HepG2 (cell line): ENCODE results near the gene IL1RAP. TPM values are rescaled to one million over a fixed set of nuclear protein-coding genes. Genes with fewer than 3 reads are reported as not detected.

ENCODE experiments used
- ETV6 ChIP-seq: sonication (generic); formaldehyde crosslinking; conservative IDR thresholded peaks from 2 replicates; pipeline ENCODE4 v1.4.0; 2020; ENCODE audit warnings: missing genetic modification reagents
- GLI4 ChIP-seq: sonication (generic); formaldehyde crosslinking; IDR thresholded peaks from 2 replicates; pipeline ENCODE4 v1.5.1; 2020; ENCODE audit warnings: missing genetic modification reagents, mild to moderate bottlenecking, moderate library complexity, borderline replicate concordance
- IRF2 ChIP-seq: IDR thresholded peaks from 2 replicates; pipeline ENCODE4 v1.6.1; 2018; ENCODE audit warnings: missing genetic modification reagents, missing compliant biosample characterization
- ZFP36L1 ChIP-seq: sonication (generic); formaldehyde crosslinking; IDR thresholded peaks from 2 replicates; pipeline ENCODE4 v1.8.0; 2022; ENCODE audit warnings: mild to moderate bottlenecking, missing genetic modification reagents, moderate library complexity
- ZGPAT ChIP-seq: IDR thresholded peaks from 2 replicates; pipeline ENCODE4 v1.6.1; 2016; ENCODE audit warnings: mild to moderate bottlenecking
- ZKSCAN1 ChIP-seq: fragments of 150-350 bp; IDR thresholded peaks from 2 replicates; pipeline ENCODE4 v1.6.1; 2014; ENCODE audit warnings: low read length
- ZNF143 ChIP-seq: sonication (generic); formaldehyde crosslinking; IDR thresholded peaks from 2 replicates; pipeline ENCODE4 v1.4.0; 2020; ENCODE audit warnings: missing genetic modification reagents
- ZNF18 ChIP-seq: sonication (generic); formaldehyde crosslinking; IDR thresholded peaks from 2 replicates; pipeline ENCODE4 v1.8.0; 2022; ENCODE audit warnings: mild to moderate bottlenecking, missing genetic modification reagents; ENCODE audit not compliant: insufficient replicate concordance
- ZNF253 ChIP-seq: sonication (generic); formaldehyde crosslinking; IDR thresholded peaks from 2 replicates; pipeline ENCODE4 v1.8.0; 2022; ENCODE audit warnings: mild to moderate bottlenecking, missing genetic modification reagents, borderline replicate concordance
- ZNF609 ChIP-seq: sonication (generic); formaldehyde crosslinking; IDR thresholded peaks from 2 replicates; pipeline ENCODE4 v1.4.0; 2020; ENCODE audit warnings: mild to moderate bottlenecking, missing genetic modification reagents, borderline replicate concordance
- ZSCAN12 ChIP-seq: sonication (generic); formaldehyde crosslinking; IDR thresholded peaks from 2 replicates; pipeline ENCODE4 v1.9.0; 2021; ENCODE audit warnings: mild to moderate bottlenecking, missing genetic modification reagents
- polyA plus RNA-seq, 8 experiments: library from polyadenylated mRNA; depleted of rRNA in 3 of 8; stranded (reverse) in 7 of 8; unstranded in 1 of 8; fragments of >200 nt; fragmentation: Illumina TruSeq in 4 of 8; extraction: Trizol in 4 of 8; gene quantifications; 2 replicates each; pipeline versions ENCODE4 v1.2.1 to v1.2.3, GENCODE V29; 2011 to 2016; ENCODE audit warnings: low read depth in 4 of 8, missing spikeins in 1 of 8, mixed read lengths in 1 of 8; ENCODE audit not compliant: insufficient read depth in 1 of 8
- total RNA-seq, 5 experiments: library from RNA; depleted of rRNA; stranded (reverse); fragments of >200 nt; fragmentation: Illumina TruSeq; extraction: Trizol; gene quantifications; 2 replicates each; pipeline ENCODE4 v1.2.3, GENCODE V29; 2016; ENCODE audit warnings: low read depth in 1 of 5
- TF ChIP-seq, protein P1 (sequence below): IDR thresholded peaks from 2 replicates; pipeline ENCODE4 v1.4.0; 2020; ENCODE audit warnings: mild to moderate bottlenecking, missing genetic modification reagents
- TF ChIP-seq, protein P2 (sequence below): conservative IDR thresholded peaks from 2 replicates; pipeline ENCODE4 v1.6.1; 2018; ENCODE audit warnings: missing genetic modification reagents

IL1RAP gene
- total and polyA plus RNA-seq, 2 of the 13 experiments (the other 11 are each of a cell fraction or from before 2014, with no cell fraction given): 18.3 to 54.9 TPM

DNA sequence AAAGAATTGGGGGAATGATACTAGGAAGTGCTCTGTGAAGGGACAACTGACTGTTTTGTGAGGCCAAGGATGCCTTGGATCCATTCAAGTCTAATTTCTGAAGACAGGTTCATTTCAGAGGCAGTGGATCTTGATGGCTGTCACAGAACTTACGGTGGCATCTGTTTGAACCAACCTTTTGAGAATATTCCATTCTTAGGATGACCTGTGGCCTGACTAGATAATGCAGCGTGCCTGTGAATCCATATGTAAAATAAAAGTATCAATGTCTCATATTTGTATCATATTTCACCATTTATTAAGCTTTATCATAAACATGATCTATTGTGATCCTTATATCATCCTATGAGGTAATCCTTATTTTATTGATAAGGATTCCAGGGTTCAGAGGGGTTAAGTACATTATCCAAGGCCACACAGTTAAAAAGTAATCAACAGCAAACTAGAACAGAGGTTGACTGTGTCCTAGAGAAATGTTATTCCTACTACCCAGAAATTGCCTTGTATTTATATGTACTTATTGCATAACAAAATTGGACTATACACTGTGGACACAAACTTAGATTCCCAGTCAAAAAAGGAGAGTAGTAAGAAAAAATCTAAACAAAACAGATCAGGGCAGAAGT is 34.3 kb downstream of the IL1RAP start (continued):
- TF ChIP-seq ZNF18: no peak
- no peak for TF ChIP-seq ZSCAN12
- peak; percentile 38; the same call in 1 of the 2 replicates for TF ChIP-seq ZKSCAN1
- TF ChIP-seq ETV6: no peak
- peak; percentile 81; the same call in 1 of the 2 replicates for TF ChIP-seq IRF2 (CRISPR knock-in tag)
- no peak for TF ChIP-seq ZFP36L1 (CRISPR knock-in tag)
- TF ChIP-seq, protein P1, sequence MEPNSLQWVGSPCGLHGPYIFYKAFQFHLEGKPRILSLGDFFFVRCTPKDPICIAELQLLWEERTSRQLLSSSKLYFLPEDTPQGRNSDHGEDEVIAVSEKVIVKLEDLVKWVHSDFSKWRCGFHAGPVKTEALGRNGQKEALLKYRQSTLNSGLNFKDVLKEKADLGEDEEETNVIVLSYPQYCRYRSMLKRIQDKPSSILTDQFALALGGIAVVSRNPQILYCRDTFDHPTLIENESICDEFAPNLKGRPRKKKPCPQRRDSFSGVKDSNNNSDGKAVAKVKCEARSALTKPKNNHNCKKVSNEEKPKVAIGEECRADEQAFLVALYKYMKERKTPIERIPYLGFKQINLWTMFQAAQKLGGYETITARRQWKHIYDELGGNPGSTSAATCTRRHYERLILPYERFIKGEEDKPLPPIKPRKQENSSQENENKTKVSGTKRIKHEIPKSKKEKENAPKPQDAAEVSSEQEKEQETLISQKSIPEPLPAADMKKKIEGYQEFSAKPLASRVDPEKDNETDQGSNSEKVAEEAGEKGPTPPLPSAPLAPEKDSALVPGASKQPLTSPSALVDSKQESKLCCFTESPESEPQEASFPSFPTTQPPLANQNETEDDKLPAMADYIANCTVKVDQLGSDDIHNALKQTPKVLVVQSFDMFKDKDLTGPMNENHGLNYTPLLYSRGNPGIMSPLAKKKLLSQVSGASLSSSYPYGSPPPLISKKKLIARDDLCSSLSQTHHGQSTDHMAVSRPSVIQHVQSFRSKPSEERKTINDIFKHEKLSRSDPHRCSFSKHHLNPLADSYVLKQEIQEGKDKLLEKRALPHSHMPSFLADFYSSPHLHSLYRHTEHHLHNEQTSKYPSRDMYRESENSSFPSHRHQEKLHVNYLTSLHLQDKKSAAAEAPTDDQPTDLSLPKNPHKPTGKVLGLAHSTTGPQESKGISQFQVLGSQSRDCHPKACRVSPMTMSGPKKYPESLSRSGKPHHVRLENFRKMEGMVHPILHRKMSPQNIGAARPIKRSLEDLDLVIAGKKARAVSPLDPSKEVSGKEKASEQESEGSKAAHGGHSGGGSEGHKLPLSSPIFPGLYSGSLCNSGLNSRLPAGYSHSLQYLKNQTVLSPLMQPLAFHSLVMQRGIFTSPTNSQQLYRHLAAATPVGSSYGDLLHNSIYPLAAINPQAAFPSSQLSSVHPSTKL (CRISPR knock-in tag): peak; percentile 98
- TF ChIP-seq ZNF609: peak; percentile 81
- TF ChIP-seq, protein P2, sequence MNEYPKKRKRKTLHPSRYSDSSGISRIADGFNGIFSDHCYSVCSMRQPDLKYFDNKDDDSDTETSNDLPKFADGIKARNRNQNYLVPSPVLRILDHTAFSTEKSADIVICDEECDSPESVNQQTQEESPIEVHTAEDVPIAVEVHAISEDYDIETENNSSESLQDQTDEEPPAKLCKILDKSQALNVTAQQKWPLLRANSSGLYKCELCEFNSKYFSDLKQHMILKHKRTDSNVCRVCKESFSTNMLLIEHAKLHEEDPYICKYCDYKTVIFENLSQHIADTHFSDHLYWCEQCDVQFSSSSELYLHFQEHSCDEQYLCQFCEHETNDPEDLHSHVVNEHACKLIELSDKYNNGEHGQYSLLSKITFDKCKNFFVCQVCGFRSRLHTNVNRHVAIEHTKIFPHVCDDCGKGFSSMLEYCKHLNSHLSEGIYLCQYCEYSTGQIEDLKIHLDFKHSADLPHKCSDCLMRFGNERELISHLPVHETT (CRISPR knock-in tag): peak; percentile 70; the same call in 1 of the 2 replicates
- no peak for TF ChIP-seq ZNF143 (CRISPR knock-in tag)
- TF ChIP-seq ZNF253 (CRISPR knock-in tag): no peak
- no peak for TF ChIP-seq GLI4 (CRISPR knock-in tag)
- peak; percentile 95 for TF ChIP-seq ZGPAT
